Skeletal muscle tissue (tissue), 4 donors: ENCODE data around the gene TWNK. TPM values are rescaled to one million over a fixed set of nuclear protein-coding genes. Genes with fewer than 3 reads are reported as not detected.

Source experiments
- H3K27ac ChIP-seq: one replicate; pipeline ENCODE4 v1.7.0; 2013; ENCODE audit warnings: mild to moderate bottlenecking, low read depth, low read length, inconsistent platforms
- H3K27me3 ChIP-seq, 3 donors: one replicate each; pipeline ENCODE4 v1.7.0; 2013; ENCODE audit warnings: low read length in 3 of 3; ENCODE audit not compliant: control insufficient read depth in 3 of 3, insufficient read depth in 3 of 3
- H3K36me3 ChIP-seq, 3 donors: one replicate each; pipeline ENCODE4 v1.7.0; 2013; ENCODE audit warnings: low read length in 3 of 3; ENCODE audit not compliant: control insufficient read depth in 3 of 3, insufficient read depth in 3 of 3
- H3K4me1 ChIP-seq, 3 donors: one replicate each; pipeline ENCODE4 v1.7.0; 2013; ENCODE audit warnings: low read length in 3 of 3, mild to moderate bottlenecking in 3 of 3; ENCODE audit not compliant: control insufficient read depth in 3 of 3, insufficient read depth in 3 of 3
- H3K4me3 ChIP-seq, 3 donors: one replicate each; pipeline ENCODE4 v1.7.0; 2013; ENCODE audit warnings: low read length in 3 of 3
- H3K9ac ChIP-seq, 3 donors: one replicate each; pipeline ENCODE4 v1.7.0; 2013; ENCODE audit warnings: low read length in 3 of 3, mild to moderate bottlenecking in 3 of 3, moderate library complexity in 2 of 3, low read depth in 1 of 3
- H3K9me3 ChIP-seq, 3 donors: one replicate each; pipeline ENCODE4 v1.7.0; 2013; ENCODE audit warnings: low read length in 3 of 3; ENCODE audit not compliant: control insufficient read depth in 3 of 3
- total RNA-seq: library from RNA; depleted of rRNA; stranded (reverse); fragments of >200 nt; gene quantifications from one replicate; pipeline ENCODE4 v1.2.3, GENCODE V29; 2014
- donor health status: Osteomylitis.

TWNK gene
- total RNA-seq, 1 donor from 2014 or later: 4.2 TPM

DNA sequence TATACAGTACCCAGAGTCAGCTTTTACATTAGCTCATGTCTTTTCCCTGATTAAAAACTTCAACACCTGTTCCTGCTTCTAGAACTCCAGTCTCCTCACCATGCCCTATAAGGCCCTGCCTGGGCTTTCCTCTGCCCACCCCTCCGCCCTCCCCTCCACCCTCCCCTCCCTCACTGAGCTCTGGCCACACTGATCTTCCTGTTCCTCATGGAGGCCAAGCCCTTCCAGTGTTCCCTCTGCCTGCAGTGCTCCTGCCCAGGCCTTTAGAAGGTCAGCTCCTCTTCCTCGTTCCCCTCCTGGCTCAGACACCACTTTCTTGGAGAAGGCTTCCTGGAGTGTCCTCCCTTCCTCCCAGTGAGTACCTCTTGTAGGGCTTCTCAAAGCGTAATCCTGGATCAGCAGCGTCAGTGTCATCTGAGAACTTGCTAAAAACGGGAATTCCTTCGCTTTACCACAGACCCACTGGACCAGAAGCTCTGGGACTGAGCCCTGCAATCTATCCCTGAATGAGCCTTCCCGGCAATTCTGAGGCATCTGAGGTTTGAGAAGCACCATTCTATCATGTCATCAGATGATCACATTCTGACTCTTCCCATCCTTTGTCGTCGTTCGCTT, 39.9 kb downstream of the TWNK start:
- Histone ChIP-seq H3K27me3 (no peaks in the 10 kb centered on the region), H3K4me1 (peaks cover 14 to 20% (median 19%) of the 10 kb centered on the region in 3 donors), H3K36me3 (no peaks in the 10 kb centered on the region), H3K9me3 (no peaks in the 10 kb centered on the region), H3K4me3 (no peak overlapping the region), H3K27ac (no peak overlapping the region), H3K9ac (no peak overlapping the region)

DNA sequence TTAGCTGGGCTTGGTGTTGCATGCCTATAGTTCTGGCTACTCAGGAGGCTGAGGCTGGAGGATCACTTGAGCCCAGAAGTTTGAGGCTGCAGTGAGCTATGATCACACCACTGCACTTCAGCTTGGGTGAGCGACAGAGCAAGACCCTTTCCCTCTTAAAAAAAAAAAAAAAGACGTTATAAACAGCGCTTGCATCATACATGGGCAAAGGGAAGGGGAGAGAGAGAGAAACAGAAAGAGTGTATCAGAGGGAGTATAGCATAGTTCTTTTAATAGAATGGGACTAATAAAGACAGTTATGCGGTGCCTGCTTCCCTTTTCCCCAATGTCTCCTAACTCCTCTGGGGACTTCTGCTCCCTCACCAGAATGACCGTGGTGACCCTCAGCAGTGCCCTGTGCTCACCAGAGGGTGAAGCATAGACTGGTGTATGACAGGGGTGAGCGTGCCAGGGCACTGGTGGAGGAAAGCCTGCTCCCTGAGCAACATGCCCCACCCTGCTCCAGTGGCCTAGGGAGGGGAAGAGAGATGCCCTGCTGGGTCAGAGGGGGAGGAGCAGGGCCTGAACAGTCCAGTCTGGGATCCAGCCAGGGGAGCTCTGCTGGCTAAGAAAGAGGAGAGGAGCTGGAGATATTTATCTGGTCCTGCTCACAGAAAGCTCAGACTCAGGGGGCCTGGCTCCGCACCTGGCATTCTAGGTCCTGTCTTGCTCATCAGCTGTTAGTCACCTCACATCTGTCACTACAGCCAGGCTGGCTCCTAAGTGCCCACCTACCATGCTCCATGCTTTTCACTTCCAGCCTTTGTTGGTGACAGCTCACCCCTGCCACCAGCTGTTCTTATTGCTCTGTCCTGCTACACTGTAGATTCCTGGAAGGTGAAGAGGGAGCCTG, 41.3 kb downstream of the TWNK start:
- peak overlapping the region in 1 of 3 donors; percentile 25 for H3K9ac ChIP-seq
- H3K27ac ChIP-seq: no peak overlapping the region
- no peaks in the 10 kb centered on the region for H3K9me3 ChIP-seq
- H3K27me3 ChIP-seq: no peaks in the 10 kb centered on the region
- H3K4me3 ChIP-seq: no peak overlapping the region
- no peaks in the 10 kb centered on the region for H3K36me3 ChIP-seq
- peaks cover 23 to 32% (median 29%) of the 10 kb centered on the region in 3 donors for H3K4me1 ChIP-seq

DNA sequence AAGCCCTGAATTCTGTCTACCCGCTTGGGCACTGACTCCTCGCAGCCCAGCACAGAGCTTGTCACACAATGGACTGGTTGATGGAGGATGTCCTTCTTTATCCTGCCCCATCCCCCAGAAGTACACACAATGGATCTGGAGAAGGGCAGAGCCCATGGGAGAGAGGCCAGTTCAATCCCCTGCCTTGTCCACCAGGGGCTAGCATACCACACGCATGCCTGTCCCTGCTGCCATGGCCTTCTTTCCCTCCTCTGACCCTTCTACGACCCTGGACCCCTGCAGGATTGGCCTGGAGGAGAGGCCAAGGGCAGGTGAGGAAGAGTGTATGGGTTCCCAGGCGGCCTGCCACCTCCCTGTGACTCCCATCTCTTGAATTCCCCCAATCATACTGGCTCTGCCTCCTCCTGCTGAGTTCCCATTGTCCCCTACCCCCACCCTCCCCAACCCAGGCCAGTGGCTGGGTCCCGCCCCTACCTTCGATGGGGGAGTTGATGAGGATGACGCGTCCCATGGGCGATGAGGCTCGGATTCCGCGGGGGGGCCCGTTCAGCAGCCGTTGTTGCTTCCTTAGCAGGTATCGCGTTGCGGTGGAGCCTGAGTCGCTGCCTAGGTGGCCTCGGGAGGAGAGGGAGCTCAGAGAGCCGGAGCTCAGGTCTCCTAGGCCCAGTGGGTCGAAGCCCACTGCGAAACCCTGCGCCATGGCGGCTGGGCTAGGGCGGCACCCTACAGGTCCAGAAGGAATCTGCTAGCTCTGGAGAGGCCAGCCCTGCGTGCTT, 42.4 kb downstream of the TWNK start:
- H3K9ac ChIP-seq: peak overlapping the region in 1 of 3 donors; percentile 3
- no peak overlapping the region for H3K4me3 ChIP-seq
- H3K9me3 ChIP-seq: no peaks in the 10 kb centered on the region
- no peak overlapping the region for H3K27ac ChIP-seq
- H3K27me3 ChIP-seq: no peaks in the 10 kb centered on the region
- H3K4me1 ChIP-seq: peaks cover 23 to 32% (median 29%) of the 10 kb centered on the region in 3 donors
- H3K36me3 ChIP-seq: peaks cover 0 to 2% (median under 1%) of the 10 kb centered on the region in 3 donors

DNA sequence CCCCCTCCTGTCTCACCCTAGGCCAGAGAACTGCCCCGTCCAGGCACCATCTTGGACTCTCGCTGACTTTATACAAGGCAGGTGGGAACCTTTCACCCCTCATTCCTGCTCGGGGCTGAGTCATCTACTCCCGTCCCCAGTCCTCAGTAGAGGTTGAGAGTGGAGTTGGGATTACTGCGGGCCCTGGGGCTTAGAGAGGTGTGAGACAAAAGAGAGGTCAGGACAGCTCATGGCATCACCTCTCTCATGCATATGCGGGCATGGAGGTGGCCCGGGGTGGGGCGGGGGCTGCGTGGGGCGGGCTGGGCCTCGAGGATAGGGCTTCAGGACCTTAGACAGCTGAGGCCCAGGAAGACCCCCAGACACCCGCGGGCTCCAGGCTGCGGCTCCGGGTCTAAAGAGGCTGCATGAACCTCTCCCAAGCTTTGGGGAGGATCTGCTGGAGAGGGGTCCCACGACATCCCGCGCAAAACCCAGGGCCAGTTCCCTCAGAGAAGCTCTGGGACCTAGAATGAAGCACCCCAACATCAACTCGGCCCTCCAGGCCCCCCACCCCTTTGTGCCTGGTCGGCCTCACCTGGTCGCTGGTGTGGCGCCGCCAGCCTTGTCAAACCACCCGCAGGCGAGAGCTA, 43.3 kb downstream of the TWNK start:
- Histone ChIP-seq H3K9ac (peak overlapping the region in 1 of 3 donors; percentile 77), H3K4me3 (peak overlapping the region; percentile 88 to 89 (median 88)), H3K27me3 (no peaks in the 10 kb centered on the region), H3K27ac (no peak overlapping the region), H3K36me3 (peaks cover 9 to 10% (median 10%) of the 10 kb centered on the region in 3 donors), H3K4me1 (peaks cover 23 to 32% (median 29%) of the 10 kb centered on the region in 3 donors), H3K9me3 (no peaks in the 10 kb centered on the region)

DNA sequence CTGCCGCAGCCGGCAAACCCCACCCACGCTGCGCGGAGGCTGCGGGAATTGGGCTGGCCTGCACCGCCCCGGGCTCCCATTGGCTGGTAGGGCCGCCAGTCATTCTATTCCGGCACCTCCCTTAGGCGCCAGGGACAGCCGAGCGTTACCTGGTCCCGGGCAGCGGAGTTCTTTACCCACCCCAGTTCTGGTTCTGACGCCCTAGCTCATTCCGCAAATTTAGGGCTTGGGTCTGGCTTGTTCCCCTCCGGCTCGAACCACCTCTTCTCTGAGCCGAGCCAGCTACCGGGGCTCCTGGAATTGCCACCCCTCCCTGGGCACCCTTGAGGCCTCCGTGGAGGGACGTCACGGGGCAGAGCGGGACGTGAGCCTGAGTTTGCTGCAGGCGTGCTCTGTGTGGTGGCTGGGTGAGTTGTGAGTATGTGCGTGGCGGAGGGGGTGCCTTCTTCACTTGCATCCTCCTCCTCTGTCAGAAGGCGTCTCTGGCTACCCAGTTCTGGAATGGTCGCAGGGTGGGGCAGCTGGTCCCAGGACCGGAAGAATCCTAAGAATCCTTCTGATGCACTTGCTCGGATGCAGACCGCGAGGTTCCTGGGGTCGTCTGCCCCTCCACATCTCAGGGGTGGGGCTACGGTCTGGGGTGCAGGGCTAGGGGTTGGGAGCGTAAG, 43.9 kb downstream of the TWNK start, which contains the start of the genes PDZD7 and SFXN3:
Gene PDZD7, minus strand, starts transcription at position 2 of the 668 bp plus-strand sequence. CDS start 910 bp downstream, outside the sequence.
Gene SFXN3, plus strand, starts transcription at position 107 of the 668 bp plus-strand sequence. CDS start 3,461 bp downstream, outside the sequence.
- Histone ChIP-seq H3K9me3 (no peaks in the 10 kb centered on the region), H3K27me3 (no peaks in the 10 kb centered on the region), H3K36me3 (peaks cover 15 to 16% (median 16%) of the 10 kb centered on the region in 3 donors), H3K4me3 (peak within 1 kb of the TSS; percentile 88 to 89 (median 88)), H3K9ac (peak within 1 kb of the TSS; percentile 63 to 87 (median 84)), H3K4me1 (peaks cover 23 to 32% (median 29%) of the 10 kb centered on the region in 3 donors), H3K27ac (peak within 1 kb of the TSS; percentile 91)

DNA sequence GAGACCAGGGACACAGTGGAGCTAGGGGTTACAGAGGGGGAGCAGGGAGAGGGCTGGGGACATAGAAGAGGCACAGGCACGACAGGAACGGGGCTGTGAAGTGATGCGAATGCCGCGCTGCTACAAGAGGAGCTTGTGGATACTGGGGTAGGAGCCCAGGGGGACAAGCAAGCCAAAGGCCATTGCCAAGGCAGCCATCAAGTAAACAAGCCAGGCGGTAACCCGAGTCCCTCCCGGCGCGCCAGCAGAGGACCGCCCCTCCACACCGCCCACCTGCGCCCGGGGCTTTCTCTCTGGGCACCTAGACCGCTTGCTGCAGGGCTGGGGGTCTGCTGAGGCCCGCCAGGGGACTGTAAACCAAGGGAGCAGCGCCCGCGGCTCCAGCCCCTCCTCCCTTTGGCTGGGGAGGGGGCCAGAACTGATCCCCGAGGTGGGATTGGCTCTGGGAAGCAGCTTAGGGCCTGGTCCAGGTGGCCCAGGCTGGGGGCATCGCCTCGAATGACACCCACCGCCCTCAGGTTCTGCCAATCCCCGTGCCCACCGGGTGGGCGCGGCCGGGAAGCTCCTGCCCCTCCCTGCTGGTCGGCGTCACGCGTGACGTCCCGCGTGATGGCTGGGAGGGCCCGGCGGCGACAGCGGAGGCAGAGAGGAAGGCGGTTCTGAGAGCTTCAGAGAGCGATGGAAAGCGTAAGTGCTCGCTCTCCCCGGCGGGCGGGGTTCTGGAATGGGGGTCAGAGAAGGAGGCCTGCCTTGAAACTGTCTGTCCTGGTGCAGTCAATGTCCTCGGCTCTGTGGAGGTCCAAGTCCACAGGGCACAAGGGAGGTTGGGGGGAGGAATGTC, 44.7 kb downstream of the TWNK start:
- Histone ChIP-seq H3K9me3 (no peaks in the 10 kb centered on the region), H3K36me3 (peaks cover 22 to 23% (median 22%) of the 10 kb centered on the region in 3 donors), H3K27me3 (no peaks in the 10 kb centered on the region)

DNA sequence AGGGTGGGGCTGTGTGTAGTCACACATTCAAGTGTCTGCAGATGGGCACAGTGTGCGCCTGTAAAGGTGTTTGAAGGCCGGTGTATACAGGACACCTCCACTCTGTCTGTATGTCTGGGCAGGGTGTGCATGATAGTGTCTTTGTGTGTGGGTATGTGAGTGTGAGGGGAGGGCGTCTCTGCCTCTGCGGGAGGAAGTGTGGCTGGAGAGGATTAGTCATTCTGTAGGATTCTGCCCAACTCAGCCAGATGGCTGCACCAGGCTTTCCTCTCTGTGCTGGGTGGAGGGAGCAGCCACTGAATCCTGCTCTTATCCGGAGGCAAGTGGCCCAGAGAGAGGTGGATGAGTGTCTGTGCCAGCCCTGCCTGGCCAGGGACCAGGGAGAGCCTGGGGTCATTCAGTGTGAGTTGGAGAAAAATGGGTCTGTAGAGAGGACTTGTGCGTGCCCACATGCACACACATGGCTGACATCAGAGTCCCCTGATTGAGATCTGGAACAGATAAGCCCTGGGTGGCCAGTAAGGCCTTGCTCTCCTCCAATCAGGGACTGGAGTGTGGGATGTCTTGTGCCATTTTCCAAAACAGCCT, 45.4 kb downstream of the TWNK start:
- Histone ChIP-seq H3K27ac (peak overlapping the region; percentile 91), H3K9ac (peak overlapping the region; percentile 63 to 87 (median 84)), H3K4me3 (peak overlapping the region; percentile 88 to 89 (median 88)), H3K36me3 (peaks cover 27 to 30% (median 30%) of the 10 kb centered on the region in 3 donors), H3K9me3 (no peaks in the 10 kb centered on the region), H3K4me1 (peaks cover 23 to 32% (median 29%) of the 10 kb centered on the region in 3 donors), H3K27me3 (no peaks in the 10 kb centered on the region)

More for the DNA sequence above, 44.7 kb downstream of the TWNK start:
- H3K9ac ChIP-seq: peak overlapping the region; percentile 63 to 87 (median 84)
- H3K4me1 ChIP-seq: peaks cover 23 to 32% (median 29%) of the 10 kb centered on the region in 3 donors
- peak overlapping the region; percentile 88 to 89 (median 88) for H3K4me3 ChIP-seq
- peak overlapping the region; percentile 91 for H3K27ac ChIP-seq

DNA sequence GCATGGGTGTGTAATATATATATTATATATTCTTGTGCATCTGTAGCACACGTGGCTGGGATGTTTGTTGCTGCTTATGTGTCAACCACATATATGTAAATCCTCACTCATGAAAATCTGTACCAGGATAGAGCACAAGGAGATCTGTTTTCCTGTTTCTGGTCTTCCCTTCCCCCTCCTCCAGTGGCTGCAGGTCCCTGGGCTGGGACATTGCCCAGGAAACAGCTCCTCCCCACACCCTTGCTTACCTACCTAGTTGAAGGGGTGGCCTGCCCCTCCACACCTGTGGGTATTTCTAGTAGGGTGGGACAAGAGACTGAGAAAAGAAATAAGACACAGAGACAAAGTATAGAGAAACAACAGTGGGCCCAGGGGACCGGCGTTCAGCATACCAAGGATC, 45.9 kb downstream of the TWNK start:
- Histone ChIP-seq H3K4me3 (peak overlapping the region in 1 of 3 donors; percentile 88), H3K27me3 (no peaks in the 10 kb centered on the region), H3K4me1 (peaks cover 23 to 32% (median 29%) of the 10 kb centered on the region in 3 donors), H3K36me3 (peaks cover 30 to 35% (median 32%) of the 10 kb centered on the region in 3 donors), H3K27ac (no peak overlapping the region), H3K9me3 (no peaks in the 10 kb centered on the region), H3K9ac (peak overlapping the region in 1 of 3 donors; percentile 45)
